COLO668 (cell line): ENCODE data around the gene LIMD2.

Source experiments
- DNase-seq: peaks from one replicate; lab custom pipeline; 2025; ENCODE audit not compliant: unreplicated experiment; lab: John Stamatoyannopoulos, UW

LIMD2 gene

DNA sequence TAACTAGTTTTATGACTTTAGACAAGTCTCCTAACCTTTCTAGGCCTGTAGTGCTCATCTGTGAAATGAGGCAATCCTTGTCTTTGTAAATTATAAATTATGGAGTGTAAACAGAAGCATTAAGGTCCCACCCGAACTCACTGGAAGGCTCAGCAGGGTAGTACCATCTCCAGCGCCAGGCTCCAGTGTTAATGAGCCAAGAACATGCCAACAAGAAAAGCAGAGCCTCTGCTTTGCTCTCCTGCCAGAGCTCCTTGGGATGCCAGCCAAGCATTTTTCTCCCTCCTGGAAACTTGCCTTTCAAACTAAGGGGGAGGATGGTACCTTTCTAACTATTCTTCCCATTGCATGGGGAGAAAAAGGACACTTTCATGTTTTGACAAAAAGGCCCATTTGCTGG, 14.9 kb downstream of the LIMD2 start:
- DNase-seq: no peak

DNA sequence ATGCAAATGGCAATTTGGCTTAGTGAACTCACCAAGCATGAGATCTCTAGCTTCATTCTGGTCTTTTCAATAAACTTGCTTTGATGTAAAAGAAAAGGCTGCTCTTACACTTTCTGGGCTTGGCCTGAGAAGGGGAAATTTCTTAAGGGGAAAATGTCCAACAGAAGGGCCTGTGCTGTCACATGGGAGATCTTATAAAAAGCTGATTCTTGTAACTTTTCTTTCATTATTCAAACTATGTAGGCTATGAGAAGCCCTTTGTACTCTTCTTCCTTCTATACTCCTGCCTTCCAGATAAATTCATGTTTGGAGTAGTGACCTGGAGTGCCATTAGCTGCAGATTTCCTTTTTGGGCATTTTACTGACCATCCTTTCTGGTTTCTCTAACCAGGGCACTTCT, 16.9 kb downstream of the LIMD2 start:
- no peak for DNase-seq

DNA sequence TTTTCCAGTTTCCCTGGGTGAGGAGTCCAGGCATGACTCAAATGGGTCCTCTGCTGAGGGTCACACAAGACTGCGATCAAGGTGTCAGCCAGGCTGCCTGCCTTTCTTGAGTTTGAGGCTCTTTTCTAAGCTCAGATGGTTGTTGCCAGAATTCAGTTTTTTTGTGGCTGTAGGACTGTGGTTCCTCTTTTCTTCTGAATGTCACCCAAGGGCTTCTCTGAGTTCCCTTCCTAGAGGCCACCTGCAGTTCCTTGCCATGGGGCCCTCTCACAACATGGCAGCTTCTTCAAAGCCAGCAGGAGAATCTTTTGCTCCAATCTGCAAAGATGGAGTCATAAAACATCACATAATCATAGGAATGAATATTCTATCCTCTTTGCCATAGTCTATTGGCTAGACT, 17.5 kb downstream of the LIMD2 start:
- DNase-seq: no peak

GRCh38 chr17:63681530-63681929, 18.4 kb downstream of the LIMD2 start:
- no peak for DNase-seq

DNA sequence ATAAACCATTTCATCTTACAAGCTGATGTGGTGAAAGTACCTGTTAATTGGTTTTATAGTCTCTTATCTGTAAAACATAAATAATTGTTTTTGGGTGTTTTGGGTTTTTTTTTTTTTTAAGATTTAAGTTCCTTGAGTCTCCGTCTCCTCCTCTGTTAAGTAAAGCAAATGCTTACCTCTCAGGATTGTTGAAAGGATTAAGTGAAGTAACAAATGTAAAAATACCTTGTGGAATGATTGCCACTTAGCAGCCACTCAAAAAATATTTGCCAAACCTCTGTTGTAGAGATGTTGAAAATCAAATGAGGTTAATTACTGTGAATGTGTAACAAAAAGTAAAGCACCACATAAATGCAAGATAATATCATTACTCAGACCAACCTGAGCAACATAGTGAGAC, 19.2 kb downstream of the LIMD2 start:
- no peak for DNase-seq

GRCh38 chr17:63679214-63679613, 20.7 kb downstream of the LIMD2 start:
- DNase-seq: no peak

GRCh38 chr17:63676584-63676983, 23.3 kb downstream of the LIMD2 start:
- DNase-seq: no peak

DNA sequence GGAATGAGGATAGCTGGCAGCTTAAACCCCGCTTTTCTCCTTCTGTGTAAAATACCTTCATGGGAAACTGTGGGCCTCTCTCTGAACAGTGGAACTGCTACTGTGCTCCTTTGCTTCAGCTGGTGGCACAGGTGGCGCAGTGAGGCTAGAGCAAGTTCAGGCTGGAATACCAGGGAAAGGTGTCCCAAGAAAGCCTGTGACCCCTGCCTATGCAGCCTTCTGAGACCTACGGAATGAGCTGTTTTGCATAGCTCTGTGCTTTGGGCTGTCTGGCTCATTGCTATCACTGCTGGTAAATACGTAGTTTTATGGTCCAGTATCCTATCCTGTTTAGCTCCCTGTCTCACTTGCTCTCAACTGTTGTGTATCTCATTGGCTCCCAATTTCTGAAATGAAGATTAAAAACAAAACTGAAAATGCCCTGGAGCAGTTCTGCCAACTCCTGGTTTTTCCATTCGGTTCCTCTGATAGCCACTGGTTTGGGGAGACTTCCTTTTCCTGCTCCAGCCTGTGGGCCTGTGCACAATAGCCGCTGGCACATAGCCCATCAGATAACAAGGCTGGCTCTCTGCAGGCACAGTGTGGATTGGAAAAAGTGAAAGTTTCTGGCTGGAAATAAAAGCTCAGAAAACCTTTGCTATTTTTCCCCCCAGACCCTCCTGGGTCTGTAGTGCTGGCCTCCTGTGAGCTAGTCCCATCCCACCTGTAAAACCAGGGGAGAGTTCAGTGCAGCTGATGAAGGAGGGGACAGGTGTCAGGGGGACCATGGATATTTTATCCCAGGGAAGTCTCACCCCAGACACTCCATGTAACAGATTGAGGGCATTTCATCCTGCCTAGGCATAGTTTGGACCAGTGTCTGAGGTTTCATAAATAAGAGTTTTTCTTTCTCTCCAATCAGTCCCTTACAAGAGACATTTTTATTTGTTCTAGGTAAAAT, 24.0 kb downstream of the LIMD2 start:
- no peak for DNase-seq

- no peak for DNase-seq
Measured at GRCh38 chr17:63675231-63675606, 24.7 kb downstream of the LIMD2 start.

DNA sequence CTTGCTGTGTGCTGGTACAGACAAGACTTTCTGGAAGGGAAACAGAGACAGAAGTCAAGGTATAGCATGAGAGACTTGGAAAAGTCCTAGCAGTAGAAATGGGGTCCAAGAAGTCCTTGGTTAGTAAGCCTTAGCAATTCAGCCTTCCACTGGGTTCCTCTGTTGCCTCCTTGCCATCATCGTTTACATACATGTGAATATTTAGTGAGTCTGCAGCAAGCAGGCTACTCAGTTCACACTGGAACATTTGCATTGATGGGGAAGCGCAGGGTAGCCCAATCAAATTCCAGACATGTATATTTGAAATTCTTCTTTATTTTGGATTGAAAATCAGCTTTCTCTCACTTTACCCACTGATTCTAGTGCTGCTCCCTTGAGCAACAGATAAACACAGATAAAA, 27.1 kb downstream of the LIMD2 start:
- no peak for DNase-seq

- no peak for DNase-seq
Measured at GRCh38 chr17:63665527-63666214, 34.3 kb downstream of the LIMD2 start.

DNA sequence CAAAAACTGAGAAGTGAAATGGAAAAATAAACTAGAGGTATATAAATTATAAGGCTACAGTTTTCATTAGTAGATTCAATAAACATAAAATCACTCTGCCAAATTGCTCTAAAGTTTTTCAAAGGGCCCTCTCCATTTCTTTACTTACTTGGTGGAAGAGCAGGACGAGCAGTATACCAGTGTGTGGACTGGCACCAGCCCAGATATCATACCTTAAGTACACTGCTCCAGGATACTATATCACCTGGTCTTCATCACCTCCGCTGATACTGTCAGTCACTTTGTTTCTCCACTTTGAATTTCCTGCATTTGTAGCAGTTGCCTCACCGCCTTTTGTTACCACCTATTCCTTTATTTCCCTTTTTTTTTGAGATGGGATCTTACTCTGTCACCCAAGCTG, 40.1 kb downstream of the LIMD2 start:
- DNase-seq: no peak

DNA sequence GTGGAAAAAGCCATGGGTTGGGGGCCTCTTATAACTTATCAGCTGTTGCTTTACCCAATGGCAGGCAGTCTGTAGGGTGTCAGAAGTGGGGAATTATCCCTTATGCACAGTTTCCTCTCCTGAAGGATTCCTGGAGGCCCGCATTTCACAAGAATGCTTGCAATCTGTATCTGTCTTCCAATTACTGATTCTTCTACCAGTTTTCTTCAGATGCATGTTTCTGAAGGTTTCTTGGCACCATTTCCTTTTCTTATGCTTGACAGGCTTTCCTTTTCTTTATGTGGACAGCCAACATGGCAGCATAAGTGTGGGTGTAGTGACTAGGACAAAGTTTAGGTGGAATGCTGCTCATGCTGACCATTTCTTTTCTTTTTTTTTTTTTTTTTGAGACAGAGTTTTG, 41.6 kb downstream of the LIMD2 start:
- no peak for DNase-seq

- DNase-seq: no peak
Measured at GRCh38 chr17:63657786-63658185, 42.1 kb downstream of the LIMD2 start.

DNA sequence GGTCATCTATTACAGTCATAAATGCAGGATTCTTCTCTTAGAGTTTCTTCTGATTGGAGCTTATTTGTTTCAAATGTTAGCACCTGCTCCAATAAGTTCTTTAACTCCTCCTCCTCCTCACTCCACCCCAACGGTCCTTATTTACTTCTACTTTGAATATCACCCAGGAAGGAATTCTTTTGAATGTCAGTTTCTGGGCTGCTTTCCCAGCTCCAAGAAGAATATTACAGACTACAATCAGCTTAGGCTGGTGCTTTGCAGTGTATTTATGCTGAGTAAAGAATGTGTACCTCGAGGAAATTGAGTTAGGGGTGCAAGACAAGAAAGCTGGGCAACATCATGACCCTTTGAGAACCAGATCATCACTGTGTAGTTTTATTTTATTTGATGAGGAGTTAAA, 46.9 kb downstream of the LIMD2 start:
- no peak for DNase-seq

DNA sequence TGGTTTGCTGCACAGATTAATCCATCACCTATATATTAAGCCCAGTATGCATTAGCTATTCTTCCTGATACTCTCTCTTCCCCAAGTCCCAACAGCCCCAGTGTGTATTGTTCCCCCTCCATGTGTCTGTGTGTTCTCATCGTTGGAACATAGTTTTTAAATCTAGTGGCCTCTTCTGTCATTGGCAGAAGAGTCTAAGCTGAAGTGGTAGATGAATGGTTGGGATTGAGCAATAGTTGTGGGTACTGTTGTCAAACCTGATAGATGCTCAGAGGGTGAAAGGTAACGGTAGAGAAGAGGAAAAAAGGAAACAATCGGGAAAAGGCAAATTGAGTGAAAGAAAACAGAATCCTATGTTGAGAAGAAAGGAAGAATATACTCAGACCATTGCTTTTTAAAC, 47.8 kb downstream of the LIMD2 start:
- no peak for DNase-seq

- no peak for DNase-seq
Measured at GRCh38 chr17:63649813-63650212, 50.1 kb downstream of the LIMD2 start.

GRCh38 chr17:63647936-63648335, 52.0 kb downstream of the LIMD2 start:
- no peak for DNase-seq

DNA sequence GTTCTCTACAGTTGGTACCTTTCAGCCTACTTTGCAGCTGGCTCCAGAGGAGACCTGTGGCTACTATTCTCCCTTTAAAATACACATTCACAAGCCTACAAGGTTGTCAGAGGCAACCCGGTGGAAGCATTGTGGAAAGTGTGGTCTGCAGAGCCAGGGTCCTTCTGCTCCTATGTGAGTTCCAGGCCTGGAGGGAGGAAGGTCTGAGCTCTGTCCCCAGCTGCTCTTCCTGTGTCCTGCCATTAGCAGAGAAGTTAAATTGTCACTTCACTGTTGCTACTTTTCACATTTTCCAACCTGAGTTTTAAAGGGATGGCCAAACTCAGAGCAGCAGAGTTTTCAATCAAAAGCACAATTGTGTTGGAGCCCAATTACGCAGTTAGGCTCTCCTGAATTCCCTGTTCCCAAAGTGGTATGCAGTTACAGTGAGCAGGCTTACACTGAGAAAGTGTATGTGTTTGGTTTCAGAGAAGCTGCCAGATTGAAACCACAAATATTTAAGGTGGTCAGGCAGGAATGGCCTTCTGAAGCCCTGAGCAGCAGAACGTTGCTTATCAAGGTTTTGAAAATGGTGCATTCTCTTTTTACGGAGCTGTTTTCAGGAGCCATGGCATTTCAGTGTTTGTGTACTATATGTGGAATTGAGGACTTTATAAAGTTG, 52.7 kb downstream of the LIMD2 start:
- DNase-seq: no peak

- no peak for DNase-seq
Measured at GRCh38 chr17:63646488-63646806, 53.5 kb downstream of the LIMD2 start.
